ENCODE measurements around the gene ERICH4. TPM values are rescaled to one million over a fixed set of nuclear protein-coding genes. Genes with fewer than 3 reads are reported as not detected.

ERICH4 gene
- total and polyA plus RNA-seq, 9 of the 15 experiments (the other 6 are each of a cell fraction or from before 2014, with no cell fraction given), result not detected

DNA sequence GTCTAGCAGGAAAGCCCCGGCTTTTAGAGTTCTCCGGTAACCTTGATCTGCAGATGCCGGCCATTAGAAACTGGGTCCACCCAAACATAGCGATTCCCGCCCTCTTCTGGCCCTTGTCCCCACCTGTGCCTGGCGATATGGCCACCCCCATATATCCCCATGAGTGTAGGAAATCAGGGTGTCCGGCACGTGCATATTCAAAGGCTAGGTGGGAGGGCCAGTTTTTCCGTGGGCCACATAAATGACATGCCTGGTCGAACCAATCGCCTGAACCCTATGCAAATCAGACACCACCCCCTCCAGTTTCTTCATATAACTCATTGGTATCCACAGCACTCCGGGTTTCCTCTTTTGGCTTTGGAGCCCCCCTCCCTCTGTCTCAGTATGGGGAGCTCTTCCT lies 37.4 kb downstream of the ERICH4 start:
- Histone ChIP-seq H3K4me1 (replicated peaks in 1 of 2; ENCODE audit: control insufficient read depth in 2 of 2, insufficient read depth in 2 of 2, low read length in 2 of 2) (peaks cover 0 to 7% of the 10 kb centered on the region in 2 experiments; a peak in 3 of 5 replicates), H3K9me1 (ENCODE audit: control insufficient read depth, insufficient read depth, low read length) (no peaks in the 10 kb centered on the region), H3K36me3 (ENCODE audit: control insufficient read depth, insufficient read depth, low read length) (no peaks in the 10 kb centered on the region), H2AFZ (ENCODE audit: low read depth, low read length) (peak overlapping the region; percentile 75), H3K9ac (ENCODE audit: insufficient read depth in 1 of 2, low read depth in 2 of 2, low read length in 2 of 2) (no peak overlapping the region), H3K79me2 (ENCODE audit: control insufficient read depth, insufficient read depth, low read length) (no peaks in the 10 kb centered on the region), H4K20me1 (replicated peaks; ENCODE audit: control insufficient read depth, insufficient read depth, low read length) (no peaks in the 10 kb centered on the region), H3K4me3 (no peak overlapping the region), H3K9me3 (replicated peaks; ENCODE audit: control insufficient read depth, insufficient read depth, low read depth, low read length) (no peaks in the 10 kb centered on the region), H3K27ac (ENCODE audit: extremely low read depth, low read depth, low read length) (no peak overlapping the region), H3K27me3 (ENCODE audit: control insufficient read depth in 2 of 2, insufficient read depth in 2 of 2, low read length in 2 of 2) (peaks cover 6 to 23% of the 10 kb centered on the region in 2 experiments; a peak in 3 of 5 replicates), H3K4me2 (ENCODE audit: insufficient read depth, low read length) (peak overlapping the region; percentile 56; the same call in 1 of the 2 replicates)
- no TSS peak for BruUV-seq (replicated peaks)
- ChIA-PET CTCF (ENCODE audit: low intra/inter-chr PET ratio) (no interaction called here), POLR2A (no interaction called here)
- peak; percentile 57 for ATAC-seq
- TF ChIP-seq, protein P1, sequence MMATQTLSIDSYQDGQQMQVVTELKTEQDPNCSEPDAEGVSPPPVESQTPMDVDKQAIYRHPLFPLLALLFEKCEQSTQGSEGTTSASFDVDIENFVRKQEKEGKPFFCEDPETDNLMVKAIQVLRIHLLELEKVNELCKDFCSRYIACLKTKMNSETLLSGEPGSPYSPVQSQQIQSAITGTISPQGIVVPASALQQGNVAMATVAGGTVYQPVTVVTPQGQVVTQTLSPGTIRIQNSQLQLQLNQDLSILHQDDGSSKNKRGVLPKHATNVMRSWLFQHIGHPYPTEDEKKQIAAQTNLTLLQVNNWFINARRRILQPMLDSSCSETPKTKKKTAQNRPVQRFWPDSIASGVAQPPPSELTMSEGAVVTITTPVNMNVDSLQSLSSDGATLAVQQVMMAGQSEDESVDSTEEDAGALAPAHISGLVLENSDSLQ (IDR thresholded peaks at IDR 0.05), result peak; percentile 73
- TF ChIP-seq, protein P2, sequence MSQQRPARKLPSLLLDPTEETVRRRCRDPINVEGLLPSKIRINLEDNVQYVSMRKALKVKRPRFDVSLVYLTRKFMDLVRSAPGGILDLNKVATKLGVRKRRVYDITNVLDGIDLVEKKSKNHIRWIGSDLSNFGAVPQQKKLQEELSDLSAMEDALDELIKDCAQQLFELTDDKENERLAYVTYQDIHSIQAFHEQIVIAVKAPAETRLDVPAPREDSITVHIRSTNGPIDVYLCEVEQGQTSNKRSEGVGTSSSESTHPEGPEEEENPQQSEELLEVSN (IDR thresholded peaks at IDR 0.05; ENCODE audit: borderline replicate concordance in 1 of 2, extremely low read depth in 1 of 2, insufficient read depth in 1 of 2, insufficient read length in 1 of 2, low read depth in 1 of 2, low read length in 1 of 2, poor library complexity in 1 of 2, severe bottlenecking in 1 of 2), result peak in 1 of 2 experiments; percentile 55
- no peak for TF ChIP-seq RFX7 (CRISPR knock-in tag; IDR thresholded peaks at IDR 0.05)
- TF ChIP-seq, protein P3, sequence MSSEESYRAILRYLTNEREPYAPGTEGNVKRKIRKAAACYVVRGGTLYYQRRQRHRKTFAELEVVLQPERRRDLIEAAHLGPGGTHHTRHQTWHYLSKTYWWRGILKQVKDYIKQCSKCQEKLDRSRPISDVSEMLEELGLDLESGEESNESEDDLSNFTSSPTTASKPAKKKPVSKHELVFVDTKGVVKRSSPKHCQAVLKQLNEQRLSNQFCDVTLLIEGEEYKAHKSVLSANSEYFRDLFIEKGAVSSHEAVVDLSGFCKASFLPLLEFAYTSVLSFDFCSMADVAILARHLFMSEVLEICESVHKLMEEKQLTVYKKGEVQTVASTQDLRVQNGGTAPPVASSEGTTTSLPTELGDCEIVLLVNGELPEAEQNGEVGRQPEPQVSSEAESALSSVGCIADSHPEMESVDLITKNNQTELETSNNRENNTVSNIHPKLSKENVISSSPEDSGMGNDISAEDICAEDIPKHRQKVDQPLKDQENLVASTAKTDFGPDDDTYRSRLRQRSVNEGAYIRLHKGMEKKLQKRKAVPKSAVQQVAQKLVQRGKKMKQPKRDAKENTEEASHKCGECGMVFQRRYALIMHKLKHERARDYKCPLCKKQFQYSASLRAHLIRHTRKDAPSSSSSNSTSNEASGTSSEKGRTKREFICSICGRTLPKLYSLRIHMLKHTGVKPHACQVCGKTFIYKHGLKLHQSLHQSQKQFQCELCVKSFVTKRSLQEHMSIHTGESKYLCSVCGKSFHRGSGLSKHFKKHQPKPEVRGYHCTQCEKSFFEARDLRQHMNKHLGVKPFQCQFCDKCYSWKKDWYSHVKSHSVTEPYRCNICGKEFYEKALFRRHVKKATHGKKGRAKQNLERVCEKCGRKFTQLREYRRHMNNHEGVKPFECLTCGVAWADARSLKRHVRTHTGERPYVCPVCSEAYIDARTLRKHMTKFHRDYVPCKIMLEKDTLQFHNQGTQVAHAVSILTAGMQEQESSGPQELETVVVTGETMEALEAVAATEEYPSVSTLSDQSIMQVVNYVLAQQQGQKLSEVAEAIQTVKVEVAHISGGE (CRISPR knock-in tag; IDR thresholded peaks at IDR 0.05), result 0 out of 6 replicates have a peak, but pooled peaks of 1 of the 3 experiments have one; percentile 8
- peak; percentile 47; the same call in 1 of the 2 replicates for TF ChIP-seq BHLHE40 (IDR thresholded peaks at IDR 0.05; ENCODE audit: low read length)
- TF ChIP-seq, protein P4, sequence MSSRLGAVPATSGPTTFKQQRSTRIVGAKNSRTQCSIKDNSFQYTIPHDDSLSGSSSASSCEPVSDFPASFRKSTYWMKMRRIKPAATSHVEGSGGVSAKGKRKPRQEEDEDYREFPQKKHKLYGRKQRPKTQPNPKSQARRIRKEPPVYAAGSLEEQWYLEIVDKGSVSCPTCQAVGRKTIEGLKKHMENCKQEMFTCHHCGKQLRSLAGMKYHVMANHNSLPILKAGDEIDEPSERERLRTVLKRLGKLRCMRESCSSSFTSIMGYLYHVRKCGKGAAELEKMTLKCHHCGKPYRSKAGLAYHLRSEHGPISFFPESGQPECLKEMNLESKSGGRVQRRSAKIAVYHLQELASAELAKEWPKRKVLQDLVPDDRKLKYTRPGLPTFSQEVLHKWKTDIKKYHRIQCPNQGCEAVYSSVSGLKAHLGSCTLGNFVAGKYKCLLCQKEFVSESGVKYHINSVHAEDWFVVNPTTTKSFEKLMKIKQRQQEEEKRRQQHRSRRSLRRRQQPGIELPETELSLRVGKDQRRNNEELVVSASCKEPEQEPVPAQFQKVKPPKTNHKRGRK (tag; IDR thresholded peaks at IDR 0.05), result no peak
- TF ChIP-seq, protein P5, sequence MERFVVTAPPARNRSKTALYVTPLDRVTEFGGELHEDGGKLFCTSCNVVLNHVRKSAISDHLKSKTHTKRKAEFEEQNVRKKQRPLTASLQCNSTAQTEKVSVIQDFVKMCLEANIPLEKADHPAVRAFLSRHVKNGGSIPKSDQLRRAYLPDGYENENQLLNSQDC (CRISPR knock-in tag; IDR thresholded peaks at IDR 0.05), result no peak
- 0 out of 2 replicates have a peak, but pooled peaks have one; percentile 11 for TF ChIP-seq SPI1 (IDR thresholded peaks at IDR 0.05; ENCODE audit: borderline replicate concordance, low read depth, low read length)
- TF ChIP-seq ZSCAN29 (IDR thresholded peaks at IDR 0.05), result no peak
- 32% methylated on average over 12 of the region's 12 CpGs for WGBS (ENCODE audit: insufficient coverage, low coverage, missing lambda C conversion rate)
- no peak for FAIRE-seq
- peak in 2 of 4 experiments; percentile 12 to 15 for DNase-seq (ENCODE audit: extremely low read depth in 1 of 4, low spot score in 3 of 4)
- in situ Hi-C loops (cut with MboI), result no loop called here
- intact Hi-C loops (cut with micrococcal nuclease), result no loop called here
